Endothelial cell of umbilical vein (primary cell): Measurements from ENCODE around the gene ARF6. TPM values are rescaled to one million over a fixed set of nuclear protein-coding genes. Genes with fewer than 3 reads are reported as not detected.

Experiments
- BruUV-seq: library from RNA; stranded (reverse); fragments of 400-500 nt; replicated peaks from 2 replicates; lab custom pipeline; 2021; lab: Mats Ljungman, UMichigan
- CTCF ChIA-PET: fragments of 300-600, 350-600 bp; sonication (Branson Sonifier 250); formaldehyde crosslinking; loops from one replicate; lab custom pipeline; 2021; ENCODE audit warnings: antibody characterized with exemption, inconsistent platforms; lab: Charles Lee
- POLR2A ChIA-PET: fragments of 300-600, 350-600 bp; sonication (Branson Sonifier 250); formaldehyde crosslinking; loops from one replicate; lab custom pipeline; 2021; ENCODE audit warnings: antibody characterized with exemption, inconsistent platforms; lab: Charles Lee
- DNase-seq: peaks from one replicate; pipeline ENCODE4 v3.0.0-alpha.2; 2011; ENCODE audit warnings: low read depth, low spot score
- FAIRE-seq: peaks from 2 replicates; lab custom pipeline; 2011; peaks lifted over from hg19 to GRCh38; lab: Jason Lieb, UNC
- H2AFZ ChIP-seq: 2 replicates; pipeline ENCODE4 v1.6.0; 2012; ENCODE audit warnings: low read depth, low read length, control low read depth, inconsistent platforms
- H3K27ac ChIP-seq: 2 replicates; pipeline ENCODE4 v1.5.1; 2011; ENCODE audit warnings: low read depth, mild to moderate bottlenecking, control low read depth, low read length, moderate library complexity; ENCODE audit not compliant: insufficient read depth
- H3K27me3 ChIP-seq, 2 experiments: 2 replicates each; pipeline versions ENCODE4 v1.6.0 to v1.6.1; 2011; ENCODE audit warnings: low read length in 2 of 2, mixed read lengths in 1 of 2; ENCODE audit not compliant: control insufficient read depth in 2 of 2, insufficient read depth in 2 of 2
- H3K36me3 ChIP-seq, 2 experiments: 2 replicates in 1 of 2; 3 replicates in 1 of 2; pipeline ENCODE4 v1.5.1; 2011; ENCODE audit warnings: low read length in 2 of 2, mild to moderate bottlenecking in 1 of 2, moderate library complexity in 1 of 2; ENCODE audit not compliant: control insufficient read depth in 2 of 2, insufficient read depth in 2 of 2; ENCODE audit errors: extremely low read depth in 1 of 2
- H3K4me1 ChIP-seq: 3 replicates; pipeline ENCODE4 v1.5.1; 2011; ENCODE audit warnings: mild to moderate bottlenecking, low read length; ENCODE audit not compliant: control insufficient read depth, insufficient read depth; ENCODE audit errors: extremely low read depth
- H3K4me2 ChIP-seq: 2 replicates; pipeline ENCODE4 v1.6.1; 2011; ENCODE audit warnings: low read length, control low read depth, mixed read lengths; ENCODE audit not compliant: insufficient read depth
- H3K4me3 ChIP-seq, 3 experiments: fragments of 200-600 bp in 1 of 3; sonication (generic), shearing (Covaris generic) in 1 of 3; replicated peaks in 1 of 3; 2 replicates each; pipeline ENCODE4 v1.5.1; 2011 to 2016; ENCODE audit warnings: control low read depth in 3 of 3, low read length in 3 of 3, mild to moderate bottlenecking in 2 of 3, inconsistent platforms in 1 of 3, low read depth in 1 of 3, moderate library complexity in 1 of 3; ENCODE audit not compliant: insufficient read depth in 1 of 3
- H3K79me2 ChIP-seq: 2 replicates; pipeline ENCODE4 v1.6.0; 2012; ENCODE audit warnings: low read length, inconsistent platforms; ENCODE audit not compliant: control insufficient read depth, insufficient read depth
- H3K9ac ChIP-seq: replicated peaks from 2 replicates; pipeline ENCODE3; 2011; ENCODE audit warnings: low read length, control low read depth; ENCODE audit not compliant: insufficient read depth; ENCODE audit errors: extremely low read depth
- H3K9me1 ChIP-seq: replicated peaks from 3 replicates; pipeline ENCODE4 v1.6.0; 2011; ENCODE audit warnings: mild to moderate bottlenecking, low read length; ENCODE audit not compliant: control insufficient read depth, insufficient read depth; ENCODE audit errors: extremely low read depth
- H3K9me3 ChIP-seq: replicated peaks from 2 replicates; pipeline ENCODE4 v1.5.1; 2012; ENCODE audit warnings: low read length, inconsistent platforms; ENCODE audit not compliant: control insufficient read depth, insufficient read depth
- H4K20me1 ChIP-seq: replicated peaks from 2 replicates; pipeline ENCODE3; 2011; ENCODE audit warnings: mild to moderate bottlenecking, low read length; ENCODE audit not compliant: control insufficient read depth, insufficient read depth; ENCODE audit errors: extremely low read depth
- EZH2 ChIP-seq: IDR thresholded peaks from 2 replicates; pipeline ENCODE4 v1.6.1; 2012; ENCODE audit warnings: borderline replicate concordance, low read depth, mild to moderate bottlenecking, moderate library complexity, low read length, inconsistent platforms; ENCODE audit not compliant: severe bottlenecking
- FOS ChIP-seq: IDR thresholded peaks from 2 replicates; pipeline ENCODE4 v1.6.1; 2011; ENCODE audit warnings: mild to moderate bottlenecking, low read length, moderate library complexity, borderline replicate concordance; ENCODE audit not compliant: insufficient read depth
- GATA2 ChIP-seq: IDR thresholded peaks from 2 replicates; pipeline ENCODE4 v1.7.0; 2011; ENCODE audit warnings: low read depth, mild to moderate bottlenecking, moderate library complexity, mixed read lengths, low read length; ENCODE audit not compliant: insufficient read length, insufficient read depth
- JUN ChIP-seq: IDR thresholded peaks from 2 replicates; pipeline ENCODE4 v1.6.1; 2011; ENCODE audit warnings: borderline replicate concordance, low read depth; ENCODE audit not compliant: insufficient read length, insufficient read depth
- MYC ChIP-seq: IDR thresholded peaks from one replicate; pipeline ENCODE4 v1.6.1; 2011; ENCODE audit warnings: mild to moderate bottlenecking, low read depth, low read length
- POLR2A ChIP-seq: IDR thresholded peaks from 2 replicates; pipeline ENCODE4 v1.6.1; 2012; ENCODE audit warnings: low read depth, mild to moderate bottlenecking, control low read depth, low read length
- POLR2AphosphoS5 ChIP-seq: IDR thresholded peaks from 2 replicates; pipeline ENCODE4 v1.6.1; 2012; ENCODE audit warnings: low read depth, mild to moderate bottlenecking, control low read depth, low read length, moderate library complexity; ENCODE audit not compliant: insufficient read depth
- dilution Hi-C: fragments of 300-500 bp; cut with MboI; formaldehyde crosslinking; loops from one replicate; pipeline ENCODE4 v1.15.0; 2019; ENCODE audit warnings: low sequenced_read_pairs; ENCODE audit not compliant: extremely low pct_ligation_motif_present
- intact Hi-C: fragments of 100-400 bp; cut with micrococcal nuclease; formaldehyde crosslinking; loops from one replicate; pipeline ENCODE4 v1.10.0; 2022
- polyA plus RNA-seq, 4 experiments: library from polyadenylated mRNA; depleted of rRNA in 3 of 4; stranded (reverse) in 3 of 4; unstranded in 1 of 4; fragments of >200 nt; gene quantifications; 2 replicates each; pipeline versions ENCODE4 v1.2.1 to v1.2.3, GENCODE V29; 2011 to 2012; ENCODE audit warnings: missing spikeins in 1 of 4
- total RNA-seq: library from RNA; stranded (reverse); gene quantifications from 2 replicates; pipeline ENCODE4 v1.2.3, GENCODE V29; 2021
- TF ChIP-seq, protein P1 (sequence below): IDR thresholded peaks from 2 replicates; pipeline ENCODE4 v1.6.1; 2011; ENCODE audit not compliant: insufficient read depth, insufficient read length
- TF ChIP-seq, protein P2 (sequence below), 2 donors: IDR thresholded peaks; 1 replicate in 1 of 2; 2 replicates in 1 of 2; pipeline ENCODE4 v1.5.1; 2011; ENCODE audit warnings: low read length in 2 of 2, mild to moderate bottlenecking in 2 of 2, moderate library complexity in 2 of 2, control low read depth in 1 of 2, inconsistent platforms in 1 of 2, low read depth in 1 of 2; ENCODE audit not compliant: insufficient read depth in 1 of 2; ENCODE audit errors: extremely low read depth in 1 of 2

ARF6 gene
- total and polyA plus RNA-seq, 2 donors (not counting 3 experiments of a cell fraction or from before 2014, with no cell fraction given) = 21.7 to 73.6 TPM

DNA sequence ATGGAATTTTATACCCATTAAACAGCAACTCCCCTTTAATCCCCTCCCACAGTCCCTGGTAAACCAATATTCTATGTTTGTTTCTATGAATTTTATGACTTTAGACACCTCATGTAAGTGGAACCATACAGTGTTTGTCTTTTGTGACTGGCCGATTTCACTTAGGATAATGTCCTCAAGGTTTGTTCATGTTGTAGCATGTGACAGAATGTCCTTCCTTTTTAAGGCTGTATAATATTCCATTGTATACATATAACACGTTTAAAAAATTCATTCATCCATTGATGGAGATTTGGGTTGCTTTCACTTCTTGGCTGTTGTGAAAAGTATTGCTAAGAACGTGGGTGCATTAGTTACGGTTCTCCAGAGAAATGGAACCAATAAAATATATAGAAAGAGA is 40.2 kb downstream of the ARF6 start:
- POLR2A ChIA-PET = no interaction called here
- intact Hi-C loops (no loop called here), dilution Hi-C loops (no loop called here)
- Histone ChIP-seq H3K9ac (no peak overlapping the region), H3K36me3 (no peaks in the 10 kb centered on the region), H3K4me3 (no peak overlapping the region), H3K27me3 (no peaks in the 10 kb centered on the region), H3K9me1 (no peaks in the 10 kb centered on the region), H2AFZ (no peak overlapping the region), H3K4me1 (no peaks in the 10 kb centered on the region), H3K9me3 (no peaks in the 10 kb centered on the region), H4K20me1 (no peaks in the 10 kb centered on the region), H3K4me2 (no peak overlapping the region), H3K27ac (no peak overlapping the region), H3K79me2 (no peaks in the 10 kb centered on the region)
- TF ChIP-seq POLR2A = no peak
- DNase-seq = no peak
- no TSS peak for BruUV-seq
- no peak for FAIRE-seq
- CTCF ChIA-PET = interaction anchor here (0.7 to 1.5 kb wide), 3 partner anchors 8 to 28 kb away, joined by 4 read pairs; no protein-coding TSS in a partner anchor

DNA sequence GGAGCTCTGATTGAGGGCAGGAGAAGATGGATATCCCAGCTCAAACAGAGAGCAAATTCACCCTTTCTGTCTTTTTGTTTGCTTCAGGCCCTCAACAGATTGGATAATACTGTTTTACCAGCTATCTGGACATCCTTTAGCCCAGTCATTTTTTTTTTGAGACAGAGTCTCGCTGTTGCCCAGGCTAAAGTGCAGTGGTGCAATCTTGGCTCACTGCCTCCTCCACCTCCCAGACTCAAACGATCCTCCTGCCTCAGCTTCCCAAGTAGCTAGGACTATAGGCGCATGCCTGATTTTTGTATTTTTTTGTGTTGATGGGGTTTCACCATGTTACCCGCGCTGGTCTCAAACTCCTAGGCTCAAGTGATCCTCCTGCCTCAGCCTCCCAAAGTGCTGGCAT is 40.8 kb downstream of the ARF6 start:
- Histone ChIP-seq H3K36me3 (no peaks in the 10 kb centered on the region), H3K4me3 (no peak overlapping the region), H3K9ac (no peak overlapping the region), H4K20me1 (no peaks in the 10 kb centered on the region), H3K27ac (no peak overlapping the region), H3K9me3 (no peaks in the 10 kb centered on the region), H3K4me1 (no peaks in the 10 kb centered on the region), H3K9me1 (no peaks in the 10 kb centered on the region), H3K27me3 (no peaks in the 10 kb centered on the region), H3K79me2 (no peaks in the 10 kb centered on the region), H3K4me2 (no peak overlapping the region), H2AFZ (no peak overlapping the region)
- CTCF ChIA-PET = interaction anchor here (0.7 kb wide), 1 partner anchor 27 kb away, joined by 4 read pairs; no protein-coding TSS in a partner anchor
- TF ChIP-seq, protein P1, sequence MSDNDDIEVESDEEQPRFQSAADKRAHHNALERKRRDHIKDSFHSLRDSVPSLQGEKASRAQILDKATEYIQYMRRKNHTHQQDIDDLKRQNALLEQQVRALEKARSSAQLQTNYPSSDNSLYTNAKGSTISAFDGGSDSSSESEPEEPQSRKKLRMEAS = no peak
- TF ChIP-seq MYC (no peak), POLR2A (no peak), JUN (no peak), FOS (no peak), POLR2AphosphoS5 (no peak), GATA2 (no peak), EZH2 (no peak)
- TF ChIP-seq, protein P2, sequence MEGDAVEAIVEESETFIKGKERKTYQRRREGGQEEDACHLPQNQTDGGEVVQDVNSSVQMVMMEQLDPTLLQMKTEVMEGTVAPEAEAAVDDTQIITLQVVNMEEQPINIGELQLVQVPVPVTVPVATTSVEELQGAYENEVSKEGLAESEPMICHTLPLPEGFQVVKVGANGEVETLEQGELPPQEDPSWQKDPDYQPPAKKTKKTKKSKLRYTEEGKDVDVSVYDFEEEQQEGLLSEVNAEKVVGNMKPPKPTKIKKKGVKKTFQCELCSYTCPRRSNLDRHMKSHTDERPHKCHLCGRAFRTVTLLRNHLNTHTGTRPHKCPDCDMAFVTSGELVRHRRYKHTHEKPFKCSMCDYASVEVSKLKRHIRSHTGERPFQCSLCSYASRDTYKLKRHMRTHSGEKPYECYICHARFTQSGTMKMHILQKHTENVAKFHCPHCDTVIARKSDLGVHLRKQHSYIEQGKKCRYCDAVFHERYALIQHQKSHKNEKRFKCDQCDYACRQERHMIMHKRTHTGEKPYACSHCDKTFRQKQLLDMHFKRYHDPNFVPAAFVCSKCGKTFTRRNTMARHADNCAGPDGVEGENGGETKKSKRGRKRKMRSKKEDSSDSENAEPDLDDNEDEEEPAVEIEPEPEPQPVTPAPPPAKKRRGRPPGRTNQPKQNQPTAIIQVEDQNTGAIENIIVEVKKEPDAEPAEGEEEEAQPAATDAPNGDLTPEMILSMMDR (IDR thresholded peaks at IDR 0.05; ENCODE audit: extremely low read depth in 1 of 2, insufficient read depth in 1 of 2, low read depth in 1 of 2, low read length in 2 of 2) = no peak
- FAIRE-seq (no peak), DNase-seq (no peak)
- dilution Hi-C loops (no loop called here), intact Hi-C loops (no loop called here)
- POLR2A ChIA-PET = no interaction called here
- no TSS peak for BruUV-seq
